ENCODE measurements around the gene SGTA. TPM values are rescaled to one million over a fixed set of nuclear protein-coding genes. Genes with fewer than 3 reads are reported as not detected.

Gene SGTA
- total RNA-seq, 1 donor from 2014 or later = 37.7 TPM

- Mint-ChIP-seq H3K4me3 (ENCODE audit: unreplicated experiment) (peak overlapping the region; percentile 52), H3K36me3 (ENCODE audit: low read depth) (peaks cover 1% of the 10 kb centered on the region), H3K9me3 (ENCODE audit: low read depth) (no peaks in the 10 kb centered on the region), H3K27me3 (ENCODE audit: low read depth) (peaks cover 3% of the 10 kb centered on the region), H3K4me1 (ENCODE audit: low read depth) (peaks cover 31% of the 10 kb centered on the region), H3K27ac (ENCODE audit: unreplicated experiment) (peak overlapping the region; percentile 49)
- peak; percentile 94 for DNase-seq (ENCODE audit: low spot score)
- TF ChIP-seq, protein P1, sequence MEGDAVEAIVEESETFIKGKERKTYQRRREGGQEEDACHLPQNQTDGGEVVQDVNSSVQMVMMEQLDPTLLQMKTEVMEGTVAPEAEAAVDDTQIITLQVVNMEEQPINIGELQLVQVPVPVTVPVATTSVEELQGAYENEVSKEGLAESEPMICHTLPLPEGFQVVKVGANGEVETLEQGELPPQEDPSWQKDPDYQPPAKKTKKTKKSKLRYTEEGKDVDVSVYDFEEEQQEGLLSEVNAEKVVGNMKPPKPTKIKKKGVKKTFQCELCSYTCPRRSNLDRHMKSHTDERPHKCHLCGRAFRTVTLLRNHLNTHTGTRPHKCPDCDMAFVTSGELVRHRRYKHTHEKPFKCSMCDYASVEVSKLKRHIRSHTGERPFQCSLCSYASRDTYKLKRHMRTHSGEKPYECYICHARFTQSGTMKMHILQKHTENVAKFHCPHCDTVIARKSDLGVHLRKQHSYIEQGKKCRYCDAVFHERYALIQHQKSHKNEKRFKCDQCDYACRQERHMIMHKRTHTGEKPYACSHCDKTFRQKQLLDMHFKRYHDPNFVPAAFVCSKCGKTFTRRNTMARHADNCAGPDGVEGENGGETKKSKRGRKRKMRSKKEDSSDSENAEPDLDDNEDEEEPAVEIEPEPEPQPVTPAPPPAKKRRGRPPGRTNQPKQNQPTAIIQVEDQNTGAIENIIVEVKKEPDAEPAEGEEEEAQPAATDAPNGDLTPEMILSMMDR (IDR thresholded peaks at IDR 0.05) = no peak
These were observed 60.3 kb downstream of the SGTA start for GRCh38 chr19:2722541-2723344.

DNA sequence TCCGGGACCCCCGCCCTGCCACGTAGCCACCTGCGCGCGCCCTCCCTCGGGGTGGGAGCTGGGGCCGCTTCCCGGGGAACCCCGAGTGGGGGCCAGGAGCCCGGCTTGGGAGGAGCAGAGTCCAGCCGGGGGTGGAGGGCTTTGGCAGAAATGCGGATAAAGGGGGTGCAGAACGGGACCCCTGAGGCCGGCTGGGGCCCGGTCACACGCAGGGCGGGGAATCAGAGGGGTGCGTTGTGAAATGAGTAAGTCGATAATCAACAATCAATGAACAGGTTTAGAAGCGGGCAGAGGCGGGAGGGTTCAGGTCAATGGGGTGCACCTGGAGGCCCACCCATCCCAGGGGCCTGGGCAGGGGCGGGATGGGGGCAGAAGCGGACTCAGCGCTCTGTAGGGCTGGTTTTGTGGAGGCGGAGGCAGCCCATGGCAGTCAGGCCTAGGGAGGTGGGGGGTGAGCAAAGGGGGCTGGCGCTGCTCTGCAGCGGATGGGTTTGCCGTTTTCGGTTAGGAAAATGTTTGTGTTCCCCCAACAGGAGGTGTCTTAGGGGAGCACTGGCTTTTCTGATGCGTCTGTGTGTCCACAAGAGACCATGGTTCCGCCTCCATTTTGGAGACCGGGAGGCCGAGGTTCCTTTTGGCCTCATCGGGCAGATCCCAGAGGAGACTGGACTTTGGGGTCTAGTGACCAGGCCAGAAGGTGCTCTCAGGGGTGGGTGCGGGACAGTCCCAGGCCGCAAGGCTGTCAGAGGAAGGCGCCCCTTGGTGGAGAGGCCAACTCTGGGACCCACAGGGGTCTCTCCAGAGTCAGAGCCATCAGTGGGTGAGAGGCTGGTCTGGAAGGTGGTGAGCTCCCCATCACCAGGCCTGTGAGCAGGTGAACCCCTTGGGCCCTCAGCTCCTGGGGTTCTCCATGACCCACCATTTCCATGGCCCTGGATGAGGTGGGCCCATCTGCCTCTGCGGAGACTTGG lies 61.2 kb downstream of the SGTA start:
- DNase-seq (ENCODE audit: low spot score) = no peak
- Mint-ChIP-seq H3K4me3 (ENCODE audit: unreplicated experiment) (peak overlapping the region; percentile 62), H3K9me3 (ENCODE audit: low read depth) (no peaks in the 10 kb centered on the region), H3K4me1 (ENCODE audit: low read depth) (peaks cover 28% of the 10 kb centered on the region), H3K36me3 (ENCODE audit: low read depth) (peaks cover 1% of the 10 kb centered on the region), H3K27ac (ENCODE audit: unreplicated experiment) (no peak overlapping the region), H3K27me3 (ENCODE audit: low read depth) (no peaks in the 10 kb centered on the region)
- TF ChIP-seq, protein P1 (IDR thresholded peaks at IDR 0.05) = no peak

DNA sequence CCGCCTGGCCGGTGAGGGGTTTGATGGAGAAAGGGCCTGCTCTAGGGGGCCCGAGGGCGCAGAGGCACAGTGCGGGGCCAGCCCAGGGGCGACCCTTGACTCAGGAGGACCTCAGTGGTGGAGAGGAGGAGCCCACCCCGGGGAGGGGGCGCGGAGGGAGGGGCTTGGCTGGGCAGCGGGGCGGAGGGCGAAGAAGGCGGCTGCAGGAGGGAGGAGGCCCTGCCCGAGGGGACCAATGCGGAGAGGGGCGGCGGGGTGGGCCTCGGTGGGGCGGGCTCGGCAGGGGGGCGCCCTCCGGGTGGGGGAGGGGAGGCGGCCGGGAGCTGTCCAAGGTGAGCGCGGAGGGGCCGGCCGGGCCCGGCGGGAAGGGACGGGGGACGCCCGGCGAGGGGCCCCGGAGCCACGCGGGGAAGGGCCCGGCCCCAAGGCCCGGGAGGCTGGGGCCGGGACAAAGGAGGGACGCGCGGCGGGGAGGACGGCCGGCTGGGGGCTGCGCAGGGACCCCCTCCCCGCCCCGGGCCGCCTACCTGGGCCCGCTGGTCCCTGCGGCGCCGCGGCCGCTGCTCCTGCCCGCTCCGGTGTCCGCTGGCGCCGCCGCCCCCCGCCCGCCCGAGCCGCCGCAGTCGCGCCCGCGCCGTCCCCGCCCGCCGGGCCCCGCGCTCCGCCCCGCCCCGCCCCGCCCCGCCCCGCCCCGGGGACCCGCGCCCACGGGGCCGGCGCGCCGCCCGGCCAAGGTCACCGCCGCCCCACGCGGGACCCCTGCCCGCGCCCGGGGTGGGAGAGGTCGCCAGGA lies 62.1 kb downstream of the SGTA start, which contains the start of gene DIRAS1:
Gene DIRAS1, minus strand, starts transcription at position 596 of the 793 bp plus-strand sequence. CDS start 3,566 bp downstream, outside the sequence.
- peaks cover 5% of the 10 kb centered on the region for H3K36me3 Mint-ChIP-seq (ENCODE audit: low read depth)
- H3K27me3 Mint-ChIP-seq (ENCODE audit: low read depth) = no peaks in the 10 kb centered on the region
- peak within 1 kb of the TSS; percentile 62 for H3K4me3 Mint-ChIP-seq (ENCODE audit: unreplicated experiment)
- DNase-seq (ENCODE audit: low spot score) = no peak
- H3K4me1 Mint-ChIP-seq (ENCODE audit: low read depth) = peaks cover 26% of the 10 kb centered on the region
- TF ChIP-seq, protein P1 (IDR thresholded peaks at IDR 0.05) = no peak
- H3K9me3 Mint-ChIP-seq (ENCODE audit: low read depth) = peaks cover under 1% of the 10 kb centered on the region
- H3K27ac Mint-ChIP-seq (ENCODE audit: unreplicated experiment) = no peak within 1 kb of the TSS

DNA sequence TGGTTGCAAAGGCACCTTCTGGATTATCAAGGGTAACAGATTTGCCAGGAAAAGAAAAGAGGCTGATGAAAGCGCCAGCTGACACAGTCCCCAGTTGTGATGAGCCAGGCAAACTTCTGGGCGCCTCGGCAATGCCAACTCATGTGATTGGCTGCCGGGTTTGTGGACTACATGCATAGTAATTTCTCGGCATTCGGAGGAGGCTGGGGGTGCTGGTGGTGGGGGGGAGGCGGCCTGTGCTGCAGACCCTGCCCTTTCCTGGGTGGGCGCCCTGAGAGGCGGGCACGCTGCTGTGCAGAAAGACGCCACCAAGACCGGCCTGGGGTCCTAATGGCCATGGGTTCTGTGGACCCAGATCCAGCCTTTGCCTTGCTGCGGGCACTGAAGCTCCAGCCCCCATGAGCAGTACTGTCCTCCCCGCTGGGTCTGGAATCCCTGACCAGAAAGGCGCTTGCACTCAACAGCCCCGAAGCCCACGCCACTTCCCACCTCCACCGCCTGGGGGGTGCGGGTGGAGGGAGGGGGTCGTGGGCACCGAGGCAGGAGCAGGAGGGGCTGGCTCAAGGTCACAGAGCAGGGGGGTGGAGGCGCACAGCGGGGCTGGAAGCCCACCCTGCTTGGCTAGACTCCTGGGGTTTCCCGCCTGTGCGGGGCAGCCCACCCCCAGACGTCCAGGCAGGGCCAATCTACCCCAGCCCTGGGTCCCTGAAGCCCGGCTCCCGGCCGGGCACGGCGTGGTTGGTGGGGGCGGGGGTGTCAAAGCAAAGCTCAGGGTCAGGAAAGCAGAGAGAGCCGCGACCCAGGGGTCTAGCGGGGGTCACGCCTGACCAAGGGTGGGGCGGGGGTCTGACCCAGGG lies 62.9 kb downstream of the SGTA start:
- Mint-ChIP-seq H3K27ac (ENCODE audit: unreplicated experiment) (no peak overlapping the region), H3K27me3 (ENCODE audit: low read depth) (no peaks in the 10 kb centered on the region), H3K4me3 (ENCODE audit: unreplicated experiment) (peak overlapping the region; percentile 60), H3K9me3 (ENCODE audit: low read depth) (peaks cover 8% of the 10 kb centered on the region), H3K4me1 (ENCODE audit: low read depth) (peaks cover 26% of the 10 kb centered on the region), H3K36me3 (ENCODE audit: low read depth) (peaks cover 9% of the 10 kb centered on the region)
- TF ChIP-seq, protein P1 (IDR thresholded peaks at IDR 0.05) = peak; percentile 37
- no peak for DNase-seq (ENCODE audit: low spot score)
